Neural progenitor cell (in vitro differentiated cells): ENCODE measurements around the gene RNF183.

ENCODE experiments used
- EZH2 ChIP-seq: fragments of 200-600 bp; sonication (generic); IDR thresholded peaks from 2 replicates; pipeline ENCODE4 v1.6.1; 2017; ENCODE audit warnings: antibody characterized with exemption, mild to moderate bottlenecking, moderate library complexity
- EZH2phosphoT487 ChIP-seq: fragments of 200-600 bp; sonication (generic); IDR thresholded peaks from 2 replicates; pipeline ENCODE4 v1.6.1; 2017; ENCODE audit warnings: antibody characterized with exemption
- TF ChIP-seq, protein P1 (sequence below): fragments of 200-600 bp; sonication (generic); IDR thresholded peaks from 2 replicates; pipeline ENCODE4 v1.5.1; 2017; ENCODE audit warnings: antibody characterized with exemption, mild to moderate bottlenecking

DNA sequence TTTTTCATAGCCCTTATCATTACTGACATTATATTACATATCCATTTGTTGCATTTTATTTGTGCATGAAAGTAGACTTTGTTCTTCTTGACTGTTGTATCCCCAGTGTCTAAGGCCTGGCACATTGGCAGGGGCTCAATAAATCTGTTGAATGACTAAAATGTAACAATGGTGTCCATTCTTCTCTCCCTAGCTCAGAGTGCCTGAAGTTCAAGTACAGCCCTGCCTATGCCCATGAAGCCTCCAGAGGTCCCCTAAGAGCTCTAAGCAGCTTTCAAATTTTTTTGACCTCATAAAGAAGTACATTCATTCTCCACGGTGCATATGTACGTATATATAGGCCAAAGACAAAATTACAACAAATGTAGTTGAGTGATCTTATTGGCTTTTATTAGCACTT lies 42.0 kb upstream of the RNF183 start:
- no peak for TF ChIP-seq EZH2
- TF ChIP-seq, protein P1, sequence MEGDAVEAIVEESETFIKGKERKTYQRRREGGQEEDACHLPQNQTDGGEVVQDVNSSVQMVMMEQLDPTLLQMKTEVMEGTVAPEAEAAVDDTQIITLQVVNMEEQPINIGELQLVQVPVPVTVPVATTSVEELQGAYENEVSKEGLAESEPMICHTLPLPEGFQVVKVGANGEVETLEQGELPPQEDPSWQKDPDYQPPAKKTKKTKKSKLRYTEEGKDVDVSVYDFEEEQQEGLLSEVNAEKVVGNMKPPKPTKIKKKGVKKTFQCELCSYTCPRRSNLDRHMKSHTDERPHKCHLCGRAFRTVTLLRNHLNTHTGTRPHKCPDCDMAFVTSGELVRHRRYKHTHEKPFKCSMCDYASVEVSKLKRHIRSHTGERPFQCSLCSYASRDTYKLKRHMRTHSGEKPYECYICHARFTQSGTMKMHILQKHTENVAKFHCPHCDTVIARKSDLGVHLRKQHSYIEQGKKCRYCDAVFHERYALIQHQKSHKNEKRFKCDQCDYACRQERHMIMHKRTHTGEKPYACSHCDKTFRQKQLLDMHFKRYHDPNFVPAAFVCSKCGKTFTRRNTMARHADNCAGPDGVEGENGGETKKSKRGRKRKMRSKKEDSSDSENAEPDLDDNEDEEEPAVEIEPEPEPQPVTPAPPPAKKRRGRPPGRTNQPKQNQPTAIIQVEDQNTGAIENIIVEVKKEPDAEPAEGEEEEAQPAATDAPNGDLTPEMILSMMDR: no peak
- no peak for TF ChIP-seq EZH2phosphoT487
